IPS-18a (cell line): ENCODE data around the gene UHRF2.
"Not testable (repeated sequence)": the region's sequence is repeated elsewhere in the genome, so short reads cannot be mapped to it uniquely, and the experiment has no call there.

Source experiments
- H3K27ac ChIP-seq: one replicate; pipeline ENCODE4 v1.5.1; 2013; ENCODE audit warnings: low read length
- H3K27me3 ChIP-seq: one replicate; pipeline ENCODE4 v1.6.1; 2013; ENCODE audit warnings: mild to moderate bottlenecking, low read length; ENCODE audit not compliant: control insufficient read depth, insufficient read depth
- H3K36me3 ChIP-seq: one replicate; pipeline ENCODE4 v1.6.1; 2013; ENCODE audit warnings: low read depth, low read length; ENCODE audit not compliant: control insufficient read depth
- H3K4me1 ChIP-seq: one replicate; pipeline ENCODE4 v1.6.1; 2013; ENCODE audit warnings: low read depth, low read length; ENCODE audit not compliant: control insufficient read depth
- H3K4me3 ChIP-seq: one replicate; pipeline ENCODE4 v1.5.1; 2013; ENCODE audit warnings: low read length
- H3K9ac ChIP-seq: one replicate; pipeline ENCODE4 v1.6.1; 2013; ENCODE audit warnings: mild to moderate bottlenecking, low read length, moderate library complexity
- H3K9me3 ChIP-seq: one replicate; pipeline ENCODE4 v1.6.1; 2013; ENCODE audit warnings: low read depth, low read length; ENCODE audit not compliant: control insufficient read depth

UHRF2 gene

DNA sequence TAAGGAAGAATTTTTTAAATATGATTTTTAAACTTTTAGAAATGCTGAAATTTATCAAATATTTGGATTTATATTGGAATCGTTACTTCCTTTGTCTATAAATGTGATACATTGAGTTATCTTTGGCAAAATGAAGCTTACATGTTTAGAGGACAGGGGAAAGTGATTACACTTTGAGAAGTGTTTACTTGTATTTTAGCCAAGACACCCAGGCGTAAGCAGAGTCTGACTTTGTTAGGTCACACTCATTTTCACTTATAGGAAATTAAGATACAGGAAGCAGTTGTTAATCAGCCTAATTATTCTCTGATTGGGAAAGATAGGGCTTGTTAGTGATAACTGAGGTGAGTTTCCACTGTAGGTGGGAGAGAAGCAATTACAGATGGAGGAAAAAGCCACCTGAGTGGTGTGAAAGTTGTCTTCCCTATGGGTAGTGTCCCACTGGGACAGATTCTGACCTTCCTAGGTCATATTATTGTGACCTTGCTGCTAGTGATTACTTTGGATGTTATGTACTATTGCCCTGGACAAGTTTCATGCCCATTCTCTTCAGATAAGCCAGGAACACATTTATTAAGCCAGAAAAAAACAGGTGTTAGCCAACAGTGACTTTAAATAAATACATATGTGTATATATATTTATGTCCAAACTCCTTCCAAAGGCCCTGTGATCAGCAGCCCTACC is 88.7 kb downstream of the UHRF2 start:
- H3K36me3 ChIP-seq: peaks cover 65% of the 10 kb centered on the region
- H3K27ac ChIP-seq: no peak overlapping the region
- no peaks in the 10 kb centered on the region for H3K9me3 ChIP-seq
- no peak overlapping the region for H3K9ac ChIP-seq
- no peaks in the 10 kb centered on the region for H3K4me1 ChIP-seq
- H3K4me3 ChIP-seq: no peak overlapping the region
- H3K27me3 ChIP-seq: no peaks in the 10 kb centered on the region

DNA sequence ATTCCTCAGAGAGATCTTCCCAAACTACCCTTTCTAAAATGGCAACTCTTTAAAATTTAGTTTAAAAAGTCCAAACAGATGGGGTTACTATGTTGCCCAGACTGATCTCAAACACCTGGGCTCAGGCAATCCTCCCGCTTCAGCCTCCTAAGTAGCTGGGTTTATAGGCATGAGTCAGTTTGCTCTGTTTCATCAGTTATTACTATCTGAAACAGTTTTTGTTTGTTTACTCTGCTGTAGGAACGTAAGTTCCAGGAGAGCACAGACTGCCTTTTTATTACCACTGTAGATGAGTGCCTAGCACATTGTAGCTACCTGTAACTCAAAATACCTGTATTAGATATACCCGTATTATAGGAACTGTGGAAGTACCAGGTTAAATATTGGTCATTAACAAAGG is 89.4 kb downstream of the UHRF2 start:
- no peaks in the 10 kb centered on the region for H3K27me3 ChIP-seq
- H3K9me3 ChIP-seq: no peaks in the 10 kb centered on the region
- H3K27ac ChIP-seq: no peak overlapping the region
- no peak overlapping the region for H3K4me3 ChIP-seq
- peaks cover 59% of the 10 kb centered on the region for H3K36me3 ChIP-seq
- no peak overlapping the region for H3K9ac ChIP-seq
- no peaks in the 10 kb centered on the region for H3K4me1 ChIP-seq

DNA sequence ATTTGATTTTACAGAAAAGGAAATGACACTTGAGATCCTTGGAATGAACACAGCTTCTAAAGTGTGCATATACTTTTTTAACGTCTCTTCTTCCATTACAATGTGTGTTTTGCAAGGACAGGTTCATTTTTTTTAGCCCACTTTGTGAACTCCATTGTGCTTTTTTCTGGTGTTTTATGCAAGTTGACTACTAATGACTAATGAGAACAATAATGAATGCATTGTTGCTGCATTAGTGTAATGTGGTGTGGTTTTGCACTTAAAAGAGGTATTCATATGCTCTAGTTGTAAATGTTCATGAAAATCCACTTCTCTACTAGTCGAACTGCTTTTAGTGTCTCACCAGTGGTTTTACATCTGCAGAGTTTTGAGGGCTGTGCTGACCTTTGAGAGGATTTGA is 93.6 kb downstream of the UHRF2 start:
- H3K4me1 ChIP-seq: no peaks in the 10 kb centered on the region
- H3K36me3 ChIP-seq: peaks cover 39% of the 10 kb centered on the region
- H3K27ac ChIP-seq: no peak overlapping the region
- H3K9me3 ChIP-seq: no peaks in the 10 kb centered on the region
- no peak overlapping the region for H3K9ac ChIP-seq
- H3K27me3 ChIP-seq: no peaks in the 10 kb centered on the region
- H3K4me3 ChIP-seq: no peak overlapping the region

DNA sequence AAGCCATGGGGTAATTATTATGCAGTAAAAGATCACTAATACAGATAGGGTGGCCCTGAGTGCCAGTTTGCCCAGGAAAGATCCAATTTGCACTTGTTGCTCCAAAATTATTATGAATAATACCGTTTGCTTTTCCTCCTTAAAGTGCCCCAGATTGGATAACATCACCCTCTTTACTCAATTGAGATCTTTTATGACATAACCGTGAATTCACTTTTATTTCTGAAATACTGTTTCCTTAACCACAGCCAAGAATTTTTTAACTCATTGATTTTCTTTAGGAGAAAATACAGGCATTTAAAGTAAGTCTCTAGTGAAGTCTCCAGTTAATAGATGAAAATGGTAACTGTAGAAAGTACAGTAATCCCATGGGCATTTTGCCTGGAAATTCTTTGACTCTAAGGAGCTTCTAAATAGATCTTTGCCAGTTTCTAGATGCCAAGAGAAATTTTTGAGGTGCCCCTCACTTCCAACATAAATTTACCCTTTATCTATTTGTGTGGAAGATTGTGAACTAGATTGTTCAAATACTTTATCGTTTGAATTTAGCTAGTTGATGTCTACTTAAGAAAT is 99.2 kb downstream of the UHRF2 start:
- Histone ChIP-seq H3K9me3 (no peaks in the 10 kb centered on the region), H3K27me3 (no peaks in the 10 kb centered on the region), H3K36me3 (peaks cover 3% of the 10 kb centered on the region), H3K27ac (no peak overlapping the region), H3K4me1 (no peaks in the 10 kb centered on the region), H3K9ac (no peak overlapping the region), H3K4me3 (no peak overlapping the region)

DNA sequence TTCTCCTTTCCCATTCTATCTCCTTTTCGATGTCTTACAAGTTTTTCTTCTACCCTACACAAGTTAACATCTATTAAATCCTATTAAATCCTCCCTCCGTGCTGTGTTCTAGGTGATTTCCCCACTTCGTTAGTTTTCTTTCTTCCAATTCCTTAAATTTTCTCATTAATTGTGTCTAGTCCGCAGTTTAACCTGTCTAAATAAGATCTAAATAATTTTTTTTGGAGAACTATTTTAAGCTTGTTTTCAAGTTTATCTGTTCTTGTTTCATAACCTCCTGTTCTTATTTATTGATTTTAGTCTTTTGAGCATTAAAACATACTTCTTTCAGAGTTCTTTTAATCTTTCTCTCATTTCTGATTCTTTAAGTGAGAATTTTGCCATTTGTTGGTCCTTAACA is 109.3 kb downstream of the UHRF2 start:
- Histone ChIP-seq H3K4me3 (no peak overlapping the region), H3K27ac (no peak overlapping the region), H3K36me3 (no peaks in the 10 kb centered on the region)

DNA sequence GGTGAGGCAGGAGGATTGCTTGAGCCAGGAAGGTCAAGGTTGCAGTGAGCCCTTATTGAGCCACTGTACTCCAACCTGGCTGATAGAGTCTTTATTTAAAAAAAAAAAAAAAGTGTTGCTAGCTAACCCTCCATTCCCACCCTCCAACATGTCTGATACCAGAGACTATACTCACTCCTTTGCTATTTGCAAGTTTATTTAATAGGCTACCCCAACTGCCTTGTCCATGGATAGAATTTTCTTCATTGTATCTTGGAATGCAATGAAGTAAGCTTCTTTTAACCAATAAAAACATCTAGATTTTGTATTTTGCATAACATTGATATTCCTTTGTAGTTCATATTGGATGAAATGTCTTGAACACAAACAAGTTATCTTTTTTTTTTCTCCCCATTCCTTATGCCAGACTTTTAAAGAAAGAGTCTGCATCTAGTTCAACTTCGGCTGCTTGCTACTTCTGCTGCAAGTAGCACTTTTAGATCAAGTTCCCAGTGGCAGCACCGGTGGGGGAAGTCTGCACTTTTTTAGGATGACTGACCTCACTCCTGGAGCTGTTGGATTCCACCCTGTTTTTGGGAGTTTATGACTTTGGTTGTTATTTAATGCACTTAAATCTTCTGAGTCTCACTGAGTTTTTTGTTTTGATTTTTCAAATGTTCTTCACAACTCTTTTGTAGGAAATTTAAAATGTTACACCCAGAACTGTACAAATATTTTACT is 112.5 kb downstream of the UHRF2 start:
- no peak overlapping the region for H3K27ac ChIP-seq
- H3K4me3 ChIP-seq: no peak overlapping the region
- no peaks in the 10 kb centered on the region for H3K9me3 ChIP-seq
- no peaks in the 10 kb centered on the region for H3K36me3 ChIP-seq
- H3K4me1 ChIP-seq: no peaks in the 10 kb centered on the region
- H3K27me3 ChIP-seq: no peaks in the 10 kb centered on the region
- no peak overlapping the region for H3K9ac ChIP-seq

More for the DNA sequence above, 109.3 kb downstream of the UHRF2 start:
- Histone ChIP-seq H3K27me3 (no peaks in the 10 kb centered on the region), H3K9me3 (no peaks in the 10 kb centered on the region), H3K9ac (no peak overlapping the region), H3K4me1 (no peaks in the 10 kb centered on the region)

DNA sequence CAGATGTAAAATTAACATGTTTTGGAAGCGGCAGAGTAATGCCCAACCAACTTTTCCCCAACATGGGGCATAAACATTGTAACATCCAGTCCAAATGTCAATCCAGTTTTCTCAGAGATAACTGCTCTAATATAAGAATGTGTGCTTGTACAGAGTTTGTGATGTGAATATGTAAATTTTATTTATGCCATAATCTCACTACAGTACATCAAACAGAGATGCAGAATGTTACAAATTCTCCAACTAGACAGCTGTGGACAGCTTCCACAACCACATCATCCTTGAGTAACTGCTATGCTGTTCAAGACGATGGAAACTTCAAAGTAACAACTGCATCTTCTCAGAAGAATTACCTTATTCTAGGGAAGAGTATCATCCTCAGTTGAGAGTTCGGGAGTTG is 122.6 kb downstream of the UHRF2 start:
- H3K27ac ChIP-seq: no peak overlapping the region
- no peaks in the 10 kb centered on the region for H3K9me3 ChIP-seq
- no peaks in the 10 kb centered on the region for H3K27me3 ChIP-seq
- peaks cover 14% of the 10 kb centered on the region for H3K36me3 ChIP-seq
- H3K4me1 ChIP-seq: no peaks in the 10 kb centered on the region
- H3K4me3 ChIP-seq: no peak overlapping the region
- no peak overlapping the region for H3K9ac ChIP-seq

DNA sequence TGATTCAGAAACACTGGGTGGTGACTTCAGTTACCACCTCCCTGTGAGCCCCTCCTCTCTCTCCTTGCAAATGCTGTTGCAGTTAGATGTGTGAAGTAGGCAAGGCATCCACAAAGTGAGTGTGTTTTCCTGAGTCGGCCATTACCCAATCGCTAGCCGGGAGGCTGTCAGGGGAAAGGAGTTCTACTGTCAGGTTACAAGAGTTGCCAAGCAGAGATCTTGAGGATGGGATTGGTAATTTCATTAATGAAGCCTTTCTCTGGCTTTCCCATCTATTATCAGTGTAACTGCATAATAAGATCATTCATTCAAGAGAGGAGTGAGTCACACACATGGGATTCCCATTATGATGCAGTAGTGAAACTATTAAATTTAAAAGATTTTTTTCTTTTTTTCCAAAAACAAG is 125.7 kb downstream of the UHRF2 start:
- Histone ChIP-seq H3K27me3 (no peaks in the 10 kb centered on the region), H3K4me1 (no peaks in the 10 kb centered on the region), H3K9ac (no peak overlapping the region), H3K27ac (no peak overlapping the region), H3K9me3 (no peaks in the 10 kb centered on the region), H3K36me3 (peaks cover 7% of the 10 kb centered on the region), H3K4me3 (no peak overlapping the region)

DNA sequence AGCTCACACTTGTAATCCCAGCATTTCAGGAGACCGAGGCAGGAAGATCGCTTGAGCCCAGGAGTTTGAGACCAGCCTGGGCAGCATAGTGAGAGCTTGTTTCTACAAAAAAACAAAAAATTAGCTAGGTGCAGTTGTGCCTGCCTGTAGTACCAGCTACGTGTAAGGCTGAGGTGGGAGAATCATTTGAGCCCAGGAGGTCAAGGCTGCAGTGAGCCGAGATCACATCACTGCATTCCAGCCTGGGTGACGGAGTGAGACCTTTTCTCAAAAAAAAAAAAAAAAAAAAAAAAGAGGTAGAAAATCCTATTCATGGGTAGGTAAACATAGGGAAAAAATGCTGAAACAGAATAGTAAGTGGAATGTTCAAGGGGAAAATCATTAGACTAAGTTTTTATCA is 129.6 kb downstream of the UHRF2 start:
- not testable (repeated sequence) for H3K36me3 ChIP-seq, H3K4me3 ChIP-seq, H3K9ac ChIP-seq, H3K4me1 ChIP-seq, H3K27ac ChIP-seq, H3K27me3 ChIP-seq, H3K9me3 ChIP-seq

DNA sequence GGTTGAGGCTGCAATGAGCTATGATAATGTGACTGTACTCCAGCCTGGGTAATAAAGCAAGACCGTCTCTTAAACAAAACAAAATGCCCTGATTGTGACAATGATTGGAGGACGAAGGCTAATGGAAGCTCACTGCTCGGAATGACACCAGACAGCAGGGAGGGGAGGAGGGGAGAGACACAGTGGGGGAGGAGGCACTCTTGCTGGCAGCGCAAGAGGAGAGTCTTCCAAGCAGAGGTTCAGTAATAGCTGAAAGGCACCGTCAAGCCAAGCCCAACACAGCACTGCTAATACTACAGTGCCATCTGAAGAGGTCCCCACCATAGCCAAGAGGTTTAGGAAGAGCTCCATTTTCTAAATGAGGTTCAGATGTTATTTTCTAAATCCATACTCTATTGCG is 130.2 kb downstream of the UHRF2 start:
- H3K9ac ChIP-seq: no peak overlapping the region
- H3K36me3 ChIP-seq: peaks cover 4% of the 10 kb centered on the region

DNA sequence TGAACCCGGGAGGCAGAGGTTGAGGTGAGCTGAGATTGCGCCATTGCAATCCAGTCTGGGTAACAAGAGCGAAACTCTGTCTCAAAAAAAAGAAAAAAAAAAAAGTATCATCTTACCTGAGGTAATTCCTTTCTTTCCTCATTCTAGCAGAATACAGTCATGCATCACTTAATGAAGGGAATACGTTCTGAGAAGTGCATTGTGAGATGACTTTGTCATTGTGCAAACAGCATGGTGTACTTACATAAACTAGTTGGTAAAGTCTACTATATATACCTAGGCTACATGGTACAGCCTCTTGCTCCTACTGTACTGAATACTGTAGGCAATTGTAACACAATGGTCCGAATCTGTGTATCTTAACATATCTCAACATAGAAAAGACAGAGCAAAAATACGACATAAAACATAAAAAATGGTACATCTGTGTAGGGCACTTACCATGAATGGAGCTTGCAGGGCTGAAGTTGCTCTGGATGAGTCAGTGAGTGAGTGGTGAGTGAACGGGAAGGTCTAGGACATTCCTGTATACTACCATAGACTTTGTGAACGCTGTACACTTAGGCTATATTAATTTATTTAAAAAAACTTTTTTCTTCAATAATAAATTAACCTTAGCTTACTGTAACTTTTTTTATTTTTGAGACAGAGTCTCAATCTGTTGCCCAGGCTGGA is 132.2 kb downstream of the UHRF2 start:
- Histone ChIP-seq H3K36me3 (peaks cover 12% of the 10 kb centered on the region), H3K4me3 (no peak overlapping the region), H3K9ac (no peak overlapping the region), H3K27ac (no peak overlapping the region), H3K9me3 (no peaks in the 10 kb centered on the region), H3K27me3 (no peaks in the 10 kb centered on the region), H3K4me1 (no peaks in the 10 kb centered on the region)

More for the DNA sequence above, 130.2 kb downstream of the UHRF2 start:
- H3K9me3 ChIP-seq: no peaks in the 10 kb centered on the region
- H3K27me3 ChIP-seq: no peaks in the 10 kb centered on the region
- no peak overlapping the region for H3K27ac ChIP-seq
- no peak overlapping the region for H3K4me3 ChIP-seq
- no peaks in the 10 kb centered on the region for H3K4me1 ChIP-seq
